Astrocyte of the cerebellum (primary cell): ENCODE measurements around the gene CHRND.
"Not testable (repeated sequence)": the region's sequence is repeated elsewhere in the genome, so short reads cannot be mapped to it uniquely, and the experiment has no call there.

ENCODE experiments used
- DNase-seq: peaks from one replicate; pipeline ENCODE4 v3.0.0-alpha.2; 2011; ENCODE audit warnings: low read depth
- H3K4me3 ChIP-seq: 2 replicates; pipeline ENCODE4 v1.5.1; 2011; ENCODE audit warnings: mild to moderate bottlenecking, low read depth, low read length, moderate library complexity
- in situ Hi-C: cut with HindIII; loops from 2 replicates; pipeline ENCODE4 v1.10.0; 2017; ENCODE audit warnings: low sequenced_read_pairs
- TF ChIP-seq, protein P1 (sequence below): IDR thresholded peaks from 2 replicates; pipeline ENCODE4 v1.5.1; 2012; ENCODE audit warnings: low read length, low read depth, moderate library complexity, mild to moderate bottlenecking; ENCODE audit errors: missing control alignments

Gene CHRND

DNA sequence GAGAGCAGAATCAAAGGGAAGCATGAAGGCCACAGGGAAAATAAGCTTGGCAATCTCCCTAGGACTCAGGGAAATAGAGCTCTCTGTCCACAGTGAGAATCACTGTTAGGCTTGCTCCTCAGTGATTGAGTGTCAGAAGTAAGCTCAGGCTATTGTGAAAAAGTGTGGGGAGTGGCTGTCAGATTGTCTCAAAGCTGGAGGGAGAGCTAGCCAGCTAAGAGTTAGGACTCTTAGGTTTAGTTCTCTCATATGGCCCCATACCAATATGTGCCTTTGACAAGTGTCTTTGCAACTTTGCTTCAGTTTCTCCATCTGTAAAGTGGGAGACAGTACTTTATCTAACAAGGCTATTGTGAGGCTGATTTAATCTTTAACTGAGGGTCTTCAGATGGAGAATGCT lies 41.8 kb downstream of the CHRND start:
- in situ Hi-C loops = no loop called here

GRCh38 chr2:232568161-232568560 lies 42.2 kb downstream of the CHRND start:
- H3K4me3 ChIP-seq = no peak overlapping the region
- DNase-seq = peak; percentile 57
- TF ChIP-seq, protein P1, sequence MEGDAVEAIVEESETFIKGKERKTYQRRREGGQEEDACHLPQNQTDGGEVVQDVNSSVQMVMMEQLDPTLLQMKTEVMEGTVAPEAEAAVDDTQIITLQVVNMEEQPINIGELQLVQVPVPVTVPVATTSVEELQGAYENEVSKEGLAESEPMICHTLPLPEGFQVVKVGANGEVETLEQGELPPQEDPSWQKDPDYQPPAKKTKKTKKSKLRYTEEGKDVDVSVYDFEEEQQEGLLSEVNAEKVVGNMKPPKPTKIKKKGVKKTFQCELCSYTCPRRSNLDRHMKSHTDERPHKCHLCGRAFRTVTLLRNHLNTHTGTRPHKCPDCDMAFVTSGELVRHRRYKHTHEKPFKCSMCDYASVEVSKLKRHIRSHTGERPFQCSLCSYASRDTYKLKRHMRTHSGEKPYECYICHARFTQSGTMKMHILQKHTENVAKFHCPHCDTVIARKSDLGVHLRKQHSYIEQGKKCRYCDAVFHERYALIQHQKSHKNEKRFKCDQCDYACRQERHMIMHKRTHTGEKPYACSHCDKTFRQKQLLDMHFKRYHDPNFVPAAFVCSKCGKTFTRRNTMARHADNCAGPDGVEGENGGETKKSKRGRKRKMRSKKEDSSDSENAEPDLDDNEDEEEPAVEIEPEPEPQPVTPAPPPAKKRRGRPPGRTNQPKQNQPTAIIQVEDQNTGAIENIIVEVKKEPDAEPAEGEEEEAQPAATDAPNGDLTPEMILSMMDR = no peak
- in situ Hi-C loops = no loop called here

More for the DNA sequence above, 41.8 kb downstream of the CHRND start:
- DNase-seq = no peak
- no peak overlapping the region for H3K4me3 ChIP-seq
- TF ChIP-seq, protein P1 = no peak

DNA sequence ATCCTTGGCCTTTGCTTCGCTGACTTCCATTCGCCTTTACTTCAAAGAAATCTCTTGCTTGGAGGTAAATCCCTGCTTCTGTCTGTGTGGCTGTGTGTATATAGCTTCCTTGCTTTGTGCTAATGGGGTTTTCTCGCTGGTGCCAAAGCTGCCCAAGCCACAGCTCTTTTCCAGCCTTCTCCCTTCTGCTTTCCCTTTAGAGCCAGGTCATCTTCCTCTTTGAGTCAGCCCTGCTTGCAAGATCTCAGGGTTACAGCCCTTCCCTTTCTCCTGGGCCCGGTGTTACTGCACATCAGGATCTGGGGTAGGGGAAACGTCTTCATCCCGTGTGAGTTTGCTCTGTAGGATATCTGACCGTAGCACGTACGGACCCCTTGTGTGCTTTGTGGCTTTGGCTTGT lies 43.6 kb downstream of the CHRND start:
- TF ChIP-seq, protein P1 = no peak
- H3K4me3 ChIP-seq = no peak overlapping the region
- DNase-seq = no peak
- in situ Hi-C loops = no loop called here

- H3K4me3 ChIP-seq, in situ Hi-C loops, DNase-seq: not testable (repeated sequence)
Observed at GRCh38 chr2:232570481-232570880, 44.5 kb downstream of the CHRND start.

DNA sequence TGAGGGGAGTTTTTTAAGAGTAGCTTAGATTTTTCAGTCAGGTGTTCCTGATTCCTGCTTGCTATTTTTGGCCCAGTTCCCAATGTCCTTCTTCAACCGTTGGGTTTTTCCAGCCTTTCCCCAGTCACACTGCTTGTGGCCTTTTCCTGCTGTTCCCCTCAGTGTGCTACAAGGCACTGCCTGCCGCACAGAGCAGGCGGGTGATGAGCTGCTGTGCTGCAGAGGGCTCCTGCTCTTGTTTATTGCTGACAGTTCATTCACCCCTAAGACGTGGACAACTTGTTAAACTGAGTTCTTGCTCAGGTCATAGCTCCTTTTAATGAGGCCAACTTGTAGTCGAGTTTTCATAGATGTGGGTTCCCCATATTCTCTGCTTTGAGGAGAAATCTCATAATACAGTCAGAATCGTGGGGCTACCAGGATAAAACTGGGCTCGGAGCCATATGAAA lies 45.1 kb downstream of the CHRND start:
- TF ChIP-seq, protein P1 = no peak
- no peak for DNase-seq
- H3K4me3 ChIP-seq = no peak overlapping the region
- in situ Hi-C loops = no loop called here

GRCh38 chr2:232573042-232573441 lies 47.1 kb downstream of the CHRND start:
- in situ Hi-C loops = no loop called here
- DNase-seq = no peak
- no peak overlapping the region for H3K4me3 ChIP-seq
- TF ChIP-seq, protein P1 = no peak

DNA sequence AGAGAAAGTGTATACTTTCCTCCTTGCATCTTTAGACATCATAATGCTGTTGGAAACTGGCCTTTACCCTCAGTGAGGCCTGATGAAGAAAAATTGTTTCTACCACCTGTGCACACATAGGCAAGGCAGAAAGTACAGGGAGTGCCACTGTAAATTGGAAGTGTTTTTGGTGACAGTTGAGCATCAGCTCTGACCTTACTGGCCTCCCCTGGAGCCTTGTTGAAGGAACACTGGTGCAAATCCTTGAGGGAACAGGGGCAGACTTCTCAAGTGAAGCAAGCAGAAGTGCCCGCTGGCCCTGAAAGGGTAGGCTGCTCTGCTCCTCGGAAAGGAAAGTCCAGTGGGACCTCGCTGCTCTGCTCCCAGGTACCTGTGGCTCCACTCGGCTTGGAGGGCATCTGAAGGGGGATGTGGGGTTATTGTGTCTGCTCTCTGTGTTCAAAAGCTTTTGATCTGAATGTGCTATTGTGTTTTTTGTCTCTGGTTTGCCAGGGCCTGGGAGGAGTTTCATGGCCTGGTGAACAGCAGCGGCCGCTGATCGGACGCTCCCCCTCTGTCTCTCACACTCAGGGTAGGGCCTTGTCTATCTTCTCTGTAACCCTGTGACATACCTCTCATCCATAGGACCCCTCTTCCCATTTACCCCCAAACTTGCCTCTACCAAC lies 47.9 kb downstream of the CHRND start:
- no peak overlapping the region for H3K4me3 ChIP-seq
- TF ChIP-seq, protein P1 = no peak
- DNase-seq = no peak
- in situ Hi-C loops = no loop called here
